NCI-H82 treated with DMSO at 0.1 percent for 48 hours (cell line): ENCODE results near the gene QSOX1.

Experiments used
- DNase-seq: peaks from one replicate; lab custom pipeline; 2025; ENCODE audit not compliant: unreplicated experiment; lab: John Stamatoyannopoulos, UW

QSOX1 gene

GRCh38 chr1:180211156-180211859 lies 56.6 kb downstream of the QSOX1 start:
- no peak for DNase-seq

- no peak for DNase-seq
Observed at GRCh38 chr1:180211860-180212229, 57.2 kb downstream of the QSOX1 start.

- DNase-seq, result no peak
Observed at GRCh38 chr1:180213401-180214170, 58.9 kb downstream of the QSOX1 start.

GRCh38 chr1:180215856-180216625 lies 61.4 kb downstream of the QSOX1 start:
- DNase-seq, result no peak

- DNase-seq, result no peak
Observed at GRCh38 chr1:180217006-180217405, 62.3 kb downstream of the QSOX1 start.

- DNase-seq, result peak; percentile 41
Observed at GRCh38 chr1:180218806-180219765, 64.4 kb downstream of the QSOX1 start.

GRCh38 chr1:180219776-180220175 lies 65.1 kb downstream of the QSOX1 start:
- no peak for DNase-seq

GRCh38 chr1:180221462-180221861 lies 66.8 kb downstream of the QSOX1 start:
- DNase-seq, result no peak

GRCh38 chr1:180224902-180225301 lies 70.2 kb downstream of the QSOX1 start:
- DNase-seq, result no peak

- no peak for DNase-seq
Observed at GRCh38 chr1:180225403-180225802, 70.7 kb downstream of the QSOX1 start.

- no peak for DNase-seq
Observed at GRCh38 chr1:180227861-180228647, 73.4 kb downstream of the QSOX1 start.

- DNase-seq, result no peak
Observed at GRCh38 chr1:180228648-180229482, 74.2 kb downstream of the QSOX1 start.

GRCh38 chr1:180229483-180230415 lies 75.1 kb downstream of the QSOX1 start, which contains the start of gene LHX4:
TSS of gene LHX4 (plus strand) at chr1:180230264. CDS start at chr1:180230530, 266 bp downstream.
- peak; percentile 87 for DNase-seq

GRCh38 chr1:180230416-180230790 lies 75.7 kb downstream of the QSOX1 start:
- no peak for DNase-seq

- no peak for DNase-seq
Observed at GRCh38 chr1:180230791-180231505, 76.3 kb downstream of the QSOX1 start.

GRCh38 chr1:180231506-180231921 lies 76.8 kb downstream of the QSOX1 start:
- peak; percentile 38 for DNase-seq

- no peak for DNase-seq
Observed at GRCh38 chr1:180231936-180232335, 77.3 kb downstream of the QSOX1 start.
